Vagina (tissue), 2 donors: Measurements from ENCODE around the gene SERPINI1. TPM values are rescaled to one million over a fixed set of nuclear protein-coding genes. Genes with fewer than 3 reads are reported as not detected.

Source experiments
- DNase-seq, 2 donors: peaks; one replicate each; pipeline ENCODE4 v3.0.0-alpha.2; 2017; ENCODE audit errors: extremely low spot score in 2 of 2
- H3K27ac ChIP-seq: fragments of 200-600 bp; sonication (generic); one replicate; pipeline ENCODE4 v1.5.1; 2019
- H3K27me3 ChIP-seq: fragments of 200-600 bp; sonication (generic); one replicate; pipeline ENCODE4 v1.5.1; 2019
- H3K36me3 ChIP-seq, 2 donors: fragments of 200-600 bp; sonication (generic); one replicate each; pipeline ENCODE4 v1.5.1; 2017 to 2019
- H3K4me1 ChIP-seq: fragments of 200-600 bp; sonication (generic); one replicate; pipeline ENCODE4 v1.5.1; 2019
- H3K4me3 ChIP-seq, 2 donors: fragments of 200-600 bp; sonication (generic); 1 replicate in 1 of 2; 2 replicates in 1 of 2; pipeline ENCODE4 v1.5.1; 2016 to 2019
- H3K9me3 ChIP-seq: fragments of 200-600 bp; sonication (generic); one replicate; pipeline ENCODE4 v1.5.1; 2019
- CTCF ChIP-seq, 3 experiments: fragments of 450-650 bp in 2 of 3; fragments of 200-600 bp in 1 of 3; sonication (generic) in 1 of 3; IDR thresholded peaks; one replicate each; pipeline ENCODE4 v1.5.1; 2017 to 2019; ENCODE audit warnings: antibody characterized with exemption in 3 of 3, mild to moderate bottlenecking in 2 of 3, moderate library complexity in 2 of 3
- POLR2A ChIP-seq, 2 donors: fragments of 450-650 bp; IDR thresholded peaks; one replicate each; pipeline ENCODE4 v1.6.1; 2017; ENCODE audit warnings: antibody characterized with exemption in 2 of 2, mild to moderate bottlenecking in 2 of 2, moderate library complexity in 2 of 2
- POLR2AphosphoS5 ChIP-seq, 2 donors: sonication (generic); formaldehyde crosslinking; IDR thresholded peaks; one replicate each; pipeline ENCODE4 v1.9.0; 2017; ENCODE audit warnings: antibody characterized with exemption in 2 of 2, mild to moderate bottlenecking in 2 of 2, low read depth in 1 of 2; ENCODE audit not compliant: insufficient read depth in 1 of 2
- intact Hi-C: fragments of 100-400 bp; cut with DNase I; formaldehyde crosslinking; loops from one replicate; pipeline ENCODE4 v1.15.1; 2023
- small RNA-seq: library from RNA; depleted of rRNA; stranded (forward); fragments of <200 nt; gene quantifications from one replicate; pipeline ENCODE3, GENCODE V24; 2016
- total RNA-seq: library from RNA; depleted of rRNA; stranded (reverse); fragments of >200 nt; gene quantifications from one replicate; pipeline ENCODE4 v1.2.3, GENCODE V29; 2016

The SERPINI1 gene
- total RNA-seq, 1 donor from 2014 or later: 13.8 TPM

GRCh38 chr3:167874671-167875372 is 139.3 kb downstream of the SERPINI1 start:
- DNase-seq: no peak
- Histone ChIP-seq H3K9me3 (no peaks in the 10 kb centered on the region), H3K27ac (peak overlapping the region; percentile 7), H3K4me1 (peaks cover 9% of the 10 kb centered on the region), H3K36me3 (no peaks in the 10 kb centered on the region), H3K4me3 (no peak overlapping the region), H3K27me3 (no peaks in the 10 kb centered on the region)
- intact Hi-C loops: no loop called here
- TF ChIP-seq POLR2A (IDR thresholded peaks at IDR 0.05): no peak
- TF ChIP-seq CTCF (IDR thresholded peaks at IDR 0.05): no peak
- no peak for TF ChIP-seq POLR2AphosphoS5 (IDR thresholded peaks at IDR 0.05; ENCODE audit: insufficient read depth in 1 of 2, low read depth in 1 of 2)

Small RNA genes within 50 kb of the gene (small RNA-seq; reads per million reads assigned to genes)
- gene HMGN1P8: not detected

Other genes starting within 250 kb of the SERPINI1 start
- 2.2 TPM for gene WDR49, start 81.8 kb upstream of the SERPINI1 start, total RNA-seq
- gene PDCD10, start 829 bp upstream of the SERPINI1 start, total RNA-seq: 71.7 TPM